Frontal cortex (tissue), 4 donors: ENCODE measurements around the gene NOTCH1. TPM values are rescaled to one million over a fixed set of nuclear protein-coding genes. Genes with fewer than 3 reads are reported as not detected.
"Not testable (repeated sequence)": the region's sequence is repeated elsewhere in the genome, so short reads cannot be mapped to it uniquely, and the experiment has no call there.

ENCODE experiments used
- DNase-seq, 2 donors: peaks; one replicate each; pipeline ENCODE4 v3.0.0; 2012; ENCODE audit warnings: low spot score in 2 of 2
- FAIRE-seq: peaks from 2 replicates; lab custom pipeline; 2012; peaks lifted over from hg19 to GRCh38; lab: Jason Lieb, UNC
- total RNA-seq: library from RNA; depleted of rRNA; stranded (reverse); fragments of >200 nt; gene quantifications from one replicate; pipeline ENCODE4 v1.2.3, GENCODE V29; 2014
- donor health status: control.
- donor health status: control.
- donor health status: control.

Gene NOTCH1
- total RNA-seq, 1 donor from 2014 or later, result 15.9 TPM

DNA sequence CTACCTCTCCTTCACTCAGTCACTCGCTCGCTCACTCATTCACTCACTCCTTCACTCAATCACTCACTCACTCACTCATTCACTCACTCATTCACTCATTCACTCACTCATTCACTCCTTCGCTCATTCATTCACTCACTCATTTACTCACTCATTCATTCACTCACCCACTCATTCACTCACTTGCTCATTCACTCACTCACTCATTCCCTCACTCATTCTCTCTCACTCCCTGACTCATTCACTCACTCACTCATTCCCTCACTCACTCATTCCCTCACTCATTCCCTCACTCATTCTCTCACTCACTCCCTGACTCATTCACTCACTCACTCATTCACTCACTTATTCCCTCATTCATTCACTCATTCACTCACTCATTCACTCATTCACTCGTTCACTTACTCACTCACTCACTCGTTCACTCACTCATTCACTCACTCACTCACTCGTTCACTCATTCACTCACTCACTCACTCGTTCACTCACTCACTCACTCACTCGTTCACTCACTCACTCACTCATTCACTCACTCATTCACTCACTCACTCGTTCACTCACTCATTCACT is 33.9 kb upstream of the NOTCH1 start:
- DNase-seq, FAIRE-seq: not testable (repeated sequence)

DNA sequence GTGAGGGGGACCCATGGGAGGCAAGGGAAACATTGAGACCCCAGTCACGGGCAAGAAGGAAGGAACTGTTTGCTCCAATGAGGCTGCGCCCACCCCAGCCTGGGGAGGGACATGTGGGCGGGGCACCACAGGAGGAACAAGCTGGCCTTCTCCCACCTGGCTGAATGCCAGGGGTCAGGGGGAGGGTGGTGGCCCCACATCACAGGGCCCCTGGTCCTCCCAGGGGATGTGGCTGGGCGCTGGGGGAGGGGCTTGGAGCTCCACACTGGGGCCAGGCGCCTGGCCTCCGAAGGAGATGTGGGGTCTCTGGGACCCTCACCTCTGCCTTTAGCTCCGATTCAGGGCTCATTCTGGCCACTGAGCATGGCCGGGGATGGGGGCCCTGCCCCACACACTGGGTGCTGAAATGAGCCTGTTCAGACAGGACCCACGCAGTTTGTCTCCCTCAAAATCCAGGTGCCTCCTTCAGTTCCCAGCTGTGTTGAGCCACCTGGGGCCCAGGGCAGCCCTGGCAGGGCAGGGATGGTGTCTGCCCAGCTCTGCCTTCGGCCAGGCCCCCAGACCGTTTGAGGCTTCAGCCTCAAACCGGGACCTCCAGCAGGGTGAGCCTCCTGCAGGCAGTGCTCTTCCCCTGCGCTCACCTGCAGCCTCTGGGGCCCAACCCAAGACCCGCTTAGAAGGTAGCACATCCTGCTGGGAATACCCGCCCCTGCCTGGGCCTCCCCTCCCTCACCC is 33.2 kb upstream of the NOTCH1 start:
- no peak for DNase-seq
- FAIRE-seq, result no peak

- DNase-seq, result no peak
- no peak for FAIRE-seq
Observed at GRCh38 chr9:136578626-136578914, 32.7 kb upstream of the NOTCH1 start.

DNA sequence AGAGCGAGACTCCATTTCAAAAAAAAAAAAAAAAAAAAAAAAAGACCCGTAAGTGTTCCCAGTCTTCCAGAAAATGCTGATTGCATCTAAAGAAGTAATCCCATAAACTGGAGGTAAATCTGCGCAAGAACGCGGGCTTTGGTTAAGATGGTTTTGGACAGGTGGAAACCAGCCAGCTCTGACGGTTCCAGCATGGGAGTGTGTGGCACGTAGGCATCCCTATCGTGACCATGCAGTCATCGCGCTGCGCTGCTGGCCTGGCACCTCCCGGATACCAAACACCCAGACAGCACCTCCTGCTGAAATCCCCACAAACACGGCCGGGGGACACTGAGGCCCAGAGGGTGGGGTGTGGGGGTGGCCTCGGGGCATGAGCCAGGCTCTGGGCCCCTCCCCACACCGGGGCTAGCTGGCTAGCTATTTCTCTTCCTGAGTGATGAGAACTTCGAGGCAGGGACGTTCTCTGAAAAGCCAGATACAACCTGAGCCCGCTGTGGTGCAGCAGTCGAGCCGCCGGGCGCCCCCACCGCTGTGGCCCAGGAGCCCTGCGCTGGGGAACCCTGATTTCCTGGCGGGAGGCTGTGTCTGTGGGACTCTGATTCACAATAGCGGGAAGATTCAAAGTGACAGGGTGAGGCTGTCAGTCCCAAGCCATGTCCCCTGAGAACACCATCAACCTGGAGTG is 32.2 kb upstream of the NOTCH1 start:
- FAIRE-seq, result no peak
- DNase-seq, result no peak

DNA sequence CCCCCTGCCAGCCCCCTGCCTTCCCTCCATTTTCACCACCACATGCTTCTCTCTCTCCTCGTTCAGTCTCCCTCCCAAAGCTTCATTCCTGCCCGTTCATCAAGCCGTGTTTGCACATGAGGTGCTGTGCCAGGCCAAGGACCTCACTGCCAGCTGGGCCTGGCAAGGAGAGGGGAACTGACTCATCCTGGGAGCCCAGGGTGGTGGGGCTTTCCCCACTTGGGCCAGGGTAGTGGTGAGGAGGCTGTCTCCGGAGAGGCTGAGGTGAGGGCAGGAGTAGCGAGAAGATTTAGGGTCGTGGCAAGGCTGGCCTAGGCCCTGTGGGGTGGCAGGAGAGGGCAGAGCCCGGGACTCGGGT is 30.4 kb upstream of the NOTCH1 start:
- DNase-seq (no peak), FAIRE-seq (no peak)

GRCh38 chr9:136575626-136576268 is 29.9 kb upstream of the NOTCH1 start:
- FAIRE-seq, result no peak
- no peak for DNase-seq

GRCh38 chr9:136574606-136575005 is 28.8 kb upstream of the NOTCH1 start:
- DNase-seq, FAIRE-seq: not testable (repeated sequence)

DNA sequence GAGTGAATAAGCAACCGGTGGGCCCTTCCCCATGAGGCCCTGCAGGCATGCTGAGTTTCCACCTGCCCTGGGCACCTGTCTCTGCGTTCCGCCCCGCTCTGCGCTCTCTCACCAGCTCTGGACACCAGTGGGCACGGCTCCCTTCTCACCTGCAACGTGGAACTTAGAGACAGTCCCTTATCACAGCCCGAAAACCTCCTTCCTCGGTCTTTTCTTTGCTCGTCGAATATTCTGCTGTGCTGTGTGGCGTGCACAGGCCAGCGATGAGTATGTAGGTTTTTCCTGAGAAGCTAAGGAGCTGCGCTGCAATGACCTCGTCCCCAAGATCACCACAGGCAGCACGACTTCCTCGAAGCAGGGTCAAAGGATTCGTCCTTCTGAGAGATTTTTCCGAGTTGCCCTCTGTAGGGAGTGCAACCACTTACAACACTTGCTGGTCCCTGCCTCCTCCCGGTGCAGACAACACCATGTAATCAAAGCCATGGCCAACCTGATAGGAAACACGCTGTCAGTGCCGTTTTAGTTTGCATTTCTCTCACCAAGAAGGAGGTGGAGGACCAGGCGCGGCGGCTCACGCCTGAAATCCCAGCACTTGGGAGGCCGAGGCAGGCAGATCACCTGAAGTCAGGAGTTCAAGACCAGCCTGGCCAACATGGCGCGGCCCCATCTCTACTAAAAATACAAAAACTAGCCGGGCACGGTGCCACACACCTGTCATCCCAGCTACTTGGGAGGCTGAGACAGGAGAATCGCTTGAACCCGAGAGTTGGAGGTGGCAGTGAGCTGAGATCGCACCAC is 27.2 kb upstream of the NOTCH1 start:
- DNase-seq (no peak), FAIRE-seq (no peak)

GRCh38 chr9:136572003-136572827 is 26.4 kb upstream of the NOTCH1 start:
- no peak for FAIRE-seq
- DNase-seq, result no peak

DNA sequence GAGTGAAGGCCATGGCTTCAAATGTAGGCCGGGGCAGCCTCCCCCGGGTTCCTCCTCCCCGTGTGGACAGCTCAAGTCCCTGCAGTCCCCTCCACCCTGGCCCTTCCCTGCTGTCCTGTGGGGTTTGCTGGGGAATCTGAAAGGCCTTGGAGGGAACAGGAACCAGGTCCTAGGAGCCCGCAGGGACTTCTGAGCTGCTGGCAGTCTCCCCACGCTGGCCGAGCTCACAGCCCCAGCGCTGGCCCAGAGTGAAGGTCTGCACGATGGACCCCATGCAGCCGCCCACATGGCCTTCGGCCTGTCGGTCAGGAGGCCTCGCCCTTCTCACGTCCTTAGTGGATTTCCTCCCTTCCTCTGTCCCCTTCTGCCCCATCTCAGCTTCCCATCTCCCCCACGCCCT is 25.7 kb upstream of the NOTCH1 start:
- DNase-seq, result no peak
- FAIRE-seq, result no peak

GRCh38 chr9:136570916-136571315 is 25.1 kb upstream of the NOTCH1 start:
- no peak for DNase-seq
- FAIRE-seq, result no peak

GRCh38 chr9:136570191-136570845 is 24.5 kb upstream of the NOTCH1 start:
- DNase-seq, result no peak
- FAIRE-seq, result no peak

DNA sequence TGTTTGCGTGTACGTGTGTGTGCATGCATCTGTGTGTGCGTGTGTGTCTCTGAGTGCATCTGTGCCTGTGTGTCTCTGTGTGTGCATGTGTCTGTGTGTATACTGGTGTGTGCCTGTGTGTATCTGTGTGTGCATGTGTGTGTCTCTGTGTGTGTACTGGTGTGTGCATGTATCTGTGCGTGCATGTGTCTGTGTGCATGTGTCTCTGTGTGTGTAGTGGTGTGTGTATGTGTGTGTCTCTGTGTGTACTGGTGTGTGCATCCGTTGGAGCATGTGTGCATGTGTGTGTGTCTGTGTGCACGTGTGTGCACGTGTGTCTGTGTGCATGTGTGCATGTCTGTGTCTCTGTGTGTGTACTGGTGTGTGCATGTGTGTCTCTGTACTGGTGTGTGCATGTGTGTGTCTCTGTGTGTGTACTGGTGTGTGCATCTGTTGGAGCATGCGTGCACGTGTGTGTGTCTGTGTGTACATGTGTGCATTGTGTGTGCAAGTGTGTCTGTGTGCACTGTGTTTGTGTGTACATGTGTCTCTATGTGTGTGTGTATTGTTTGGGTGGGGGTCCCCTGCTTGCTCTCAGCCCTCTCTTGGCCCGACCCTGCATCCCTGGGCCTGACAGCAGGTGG is 23.8 kb upstream of the NOTCH1 start:
- no peak for FAIRE-seq
- DNase-seq, result no peak

- no peak for DNase-seq
- FAIRE-seq, result no peak
Observed at GRCh38 chr9:136568288-136569081, 22.6 kb upstream of the NOTCH1 start.

GRCh38 chr9:136567651-136568287 is 21.9 kb upstream of the NOTCH1 start:
- DNase-seq (no peak), FAIRE-seq (no peak)

DNA sequence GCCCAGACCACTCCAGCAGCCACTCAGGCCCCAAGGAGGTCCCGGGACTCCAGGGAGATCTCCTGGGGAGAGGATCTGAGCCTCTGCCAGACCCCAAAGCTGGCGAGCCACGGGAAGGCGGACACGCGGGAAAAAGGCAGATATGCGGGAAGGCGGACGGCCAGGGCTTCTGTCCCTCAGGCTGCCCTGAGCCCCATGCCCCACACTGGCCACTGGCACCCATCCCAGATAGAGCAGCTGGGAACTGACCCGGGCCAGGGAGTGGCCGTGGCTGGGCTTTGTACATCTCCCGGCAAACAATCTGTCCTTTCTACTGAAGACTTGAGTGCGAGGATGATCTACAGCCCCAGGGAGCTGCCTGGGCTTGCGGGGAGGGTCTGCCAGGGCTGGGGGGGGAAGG is 21.1 kb upstream of the NOTCH1 start:
- peak; percentile 85 to 90 for DNase-seq
- no peak for FAIRE-seq

DNA sequence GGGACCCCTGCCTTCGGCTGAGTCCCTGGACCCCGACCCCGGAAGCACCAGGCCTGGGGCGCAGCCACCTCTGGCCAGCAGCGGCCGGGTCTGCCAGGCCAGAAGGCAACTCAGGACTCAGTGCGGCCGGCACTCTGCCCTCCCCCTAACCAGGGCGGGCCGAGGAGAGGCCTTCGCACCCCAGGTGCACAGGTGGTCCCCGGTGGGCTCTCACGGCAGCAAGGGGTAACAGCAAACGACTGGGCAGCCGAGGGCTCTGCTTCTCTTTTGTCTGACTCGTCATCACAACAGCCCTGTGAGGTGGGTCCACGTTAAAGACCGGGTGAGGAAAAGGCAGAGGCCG is 20.7 kb upstream of the NOTCH1 start:
- FAIRE-seq, result no peak
- no peak for DNase-seq
